Measurements from ENCODE around the gene UPF3A. TPM values are rescaled to one million over a fixed set of nuclear protein-coding genes. Genes with fewer than 3 reads are reported as not detected.

Gene UPF3A
- total and polyA plus RNA-seq, 9 of the 15 experiments (the other 6 are each of a cell fraction or from before 2014, with no cell fraction given): 15.6 to 76.5 (median 40.9) TPM

GRCh38 chr13:114320065-114320464 lies 38.7 kb downstream of the UPF3A start (continued):
- TF ChIP-seq, protein P1, sequence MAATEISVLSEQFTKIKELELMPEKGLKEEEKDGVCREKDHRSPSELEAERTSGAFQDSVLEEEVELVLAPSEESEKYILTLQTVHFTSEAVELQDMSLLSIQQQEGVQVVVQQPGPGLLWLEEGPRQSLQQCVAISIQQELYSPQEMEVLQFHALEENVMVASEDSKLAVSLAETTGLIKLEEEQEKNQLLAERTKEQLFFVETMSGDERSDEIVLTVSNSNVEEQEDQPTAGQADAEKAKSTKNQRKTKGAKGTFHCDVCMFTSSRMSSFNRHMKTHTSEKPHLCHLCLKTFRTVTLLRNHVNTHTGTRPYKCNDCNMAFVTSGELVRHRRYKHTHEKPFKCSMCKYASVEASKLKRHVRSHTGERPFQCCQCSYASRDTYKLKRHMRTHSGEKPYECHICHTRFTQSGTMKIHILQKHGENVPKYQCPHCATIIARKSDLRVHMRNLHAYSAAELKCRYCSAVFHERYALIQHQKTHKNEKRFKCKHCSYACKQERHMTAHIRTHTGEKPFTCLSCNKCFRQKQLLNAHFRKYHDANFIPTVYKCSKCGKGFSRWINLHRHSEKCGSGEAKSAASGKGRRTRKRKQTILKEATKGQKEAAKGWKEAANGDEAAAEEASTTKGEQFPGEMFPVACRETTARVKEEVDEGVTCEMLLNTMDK (IDR thresholded peaks at IDR 0.05; ENCODE audit: borderline replicate concordance, insufficient read depth, low read depth, low read length, poor library complexity, severe bottlenecking): no peak
- peak; percentile 44; the same call in 1 of the 2 replicates for TF ChIP-seq TAL1 (IDR thresholded peaks at IDR 0.05)
- TF ChIP-seq, protein P2, sequence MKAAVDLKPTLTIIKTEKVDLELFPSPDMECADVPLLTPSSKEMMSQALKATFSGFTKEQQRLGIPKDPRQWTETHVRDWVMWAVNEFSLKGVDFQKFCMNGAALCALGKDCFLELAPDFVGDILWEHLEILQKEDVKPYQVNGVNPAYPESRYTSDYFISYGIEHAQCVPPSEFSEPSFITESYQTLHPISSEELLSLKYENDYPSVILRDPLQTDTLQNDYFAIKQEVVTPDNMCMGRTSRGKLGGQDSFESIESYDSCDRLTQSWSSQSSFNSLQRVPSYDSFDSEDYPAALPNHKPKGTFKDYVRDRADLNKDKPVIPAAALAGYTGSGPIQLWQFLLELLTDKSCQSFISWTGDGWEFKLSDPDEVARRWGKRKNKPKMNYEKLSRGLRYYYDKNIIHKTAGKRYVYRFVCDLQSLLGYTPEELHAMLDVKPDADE (conservative IDR thresholded peaks at IDR 0.05; ENCODE audit: control insufficient read depth, low read depth, low read length): no peak
- no peak for TF ChIP-seq SAFB2 (IDR thresholded peaks at IDR 0.05; ENCODE audit: borderline replicate concordance, low read depth, low read length, severe bottlenecking)
- no peak for TF ChIP-seq BRD9 (IDR thresholded peaks at IDR 0.05; ENCODE audit: low read depth, partially characterized antibody)
- no peak for TF ChIP-seq PML (IDR thresholded peaks at IDR 0.05; ENCODE audit: low read length)
- TF ChIP-seq, protein P3, sequence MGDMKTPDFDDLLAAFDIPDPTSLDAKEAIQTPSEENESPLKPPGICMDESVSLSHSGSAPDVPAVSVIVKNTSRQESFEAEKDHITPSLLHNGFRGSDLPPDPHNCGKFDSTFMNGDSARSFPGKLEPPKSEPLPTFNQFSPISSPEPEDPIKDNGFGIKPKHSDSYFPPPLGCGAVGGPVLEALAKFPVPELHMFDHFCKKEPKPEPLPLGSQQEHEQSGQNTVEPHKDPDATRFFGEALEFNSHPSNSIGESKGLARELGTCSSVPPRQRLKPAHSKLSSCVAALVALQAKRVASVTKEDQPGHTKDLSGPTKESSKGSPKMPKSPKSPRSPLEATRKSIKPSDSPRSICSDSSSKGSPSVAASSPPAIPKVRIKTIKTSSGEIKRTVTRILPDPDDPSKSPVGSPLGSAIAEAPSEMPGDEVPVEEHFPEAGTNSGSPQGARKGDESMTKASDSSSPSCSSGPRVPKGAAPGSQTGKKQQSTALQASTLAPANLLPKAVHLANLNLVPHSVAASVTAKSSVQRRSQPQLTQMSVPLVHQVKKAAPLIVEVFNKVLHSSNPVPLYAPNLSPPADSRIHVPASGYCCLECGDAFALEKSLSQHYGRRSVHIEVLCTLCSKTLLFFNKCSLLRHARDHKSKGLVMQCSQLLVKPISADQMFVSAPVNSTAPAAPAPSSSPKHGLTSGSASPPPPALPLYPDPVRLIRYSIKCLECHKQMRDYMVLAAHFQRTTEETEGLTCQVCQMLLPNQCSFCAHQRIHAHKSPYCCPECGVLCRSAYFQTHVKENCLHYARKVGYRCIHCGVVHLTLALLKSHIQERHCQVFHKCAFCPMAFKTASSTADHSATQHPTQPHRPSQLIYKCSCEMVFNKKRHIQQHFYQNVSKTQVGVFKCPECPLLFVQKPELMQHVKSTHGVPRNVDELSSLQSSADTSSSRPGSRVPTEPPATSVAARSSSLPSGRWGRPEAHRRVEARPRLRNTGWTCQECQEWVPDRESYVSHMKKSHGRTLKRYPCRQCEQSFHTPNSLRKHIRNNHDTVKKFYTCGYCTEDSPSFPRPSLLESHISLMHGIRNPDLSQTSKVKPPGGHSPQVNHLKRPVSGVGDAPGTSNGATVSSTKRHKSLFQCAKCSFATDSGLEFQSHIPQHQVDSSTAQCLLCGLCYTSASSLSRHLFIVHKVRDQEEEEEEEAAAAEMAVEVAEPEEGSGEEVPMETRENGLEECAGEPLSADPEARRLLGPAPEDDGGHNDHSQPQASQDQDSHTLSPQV (IDR thresholded peaks at IDR 0.05): 0 out of 2 replicates have a peak, but pooled peaks have one; percentile 24
- TF ChIP-seq FOXJ3 (CRISPR knock-in tag; IDR thresholded peaks at IDR 0.05): no peak
- TF ChIP-seq PCBP2 (IDR thresholded peaks at IDR 0.05; ENCODE audit: low read depth, low read length, poor library complexity, severe bottlenecking): no peak

Data from K562 (cell line).